Mesodermal cell (in vitro differentiated cells): Measurements from ENCODE around the gene GTPBP8.
"Not testable (repeated sequence)": the region's sequence is repeated elsewhere in the genome, so short reads cannot be mapped to it uniquely, and the experiment has no call there.

Experiments used
- H3K27ac ChIP-seq: 2 replicates; pipeline ENCODE4 v1.7.0; 2013; ENCODE audit warnings: mild to moderate bottlenecking, low read depth, low read length, moderate library complexity; ENCODE audit not compliant: severe bottlenecking
- H3K36me3 ChIP-seq: 2 replicates; pipeline ENCODE4 v1.7.1; 2013; ENCODE audit warnings: mild to moderate bottlenecking, low read length, moderate library complexity; ENCODE audit not compliant: control insufficient read depth, insufficient read depth
- H3K4me1 ChIP-seq: one replicate; pipeline ENCODE4 v1.7.1; 2013; ENCODE audit warnings: mild to moderate bottlenecking, low read length; ENCODE audit not compliant: insufficient read depth, control insufficient read depth, poor library complexity, severe bottlenecking
- H3K4me3 ChIP-seq: 2 replicates; pipeline ENCODE4 v1.7.0; 2013; ENCODE audit warnings: low read length, control low read depth, mild to moderate bottlenecking; ENCODE audit not compliant: insufficient read depth, poor library complexity, severe bottlenecking; ENCODE audit errors: extremely low read depth
- H3K9me3 ChIP-seq: 2 replicates; pipeline ENCODE4 v1.7.1; 2013; ENCODE audit warnings: mild to moderate bottlenecking, low read length, moderate library complexity; ENCODE audit not compliant: control insufficient read depth
- WGBS, 2 experiments: methylation state at CpG; one replicate each; pipeline ENCODE4 v1.1.5; 2013; ENCODE audit warnings: missing lambda C conversion rate in 2 of 2; ENCODE audit not compliant: insufficient coverage in 2 of 2; 5-methylcytosine and 5-hydroxymethylcytosine counted together

GTPBP8 gene

DNA sequence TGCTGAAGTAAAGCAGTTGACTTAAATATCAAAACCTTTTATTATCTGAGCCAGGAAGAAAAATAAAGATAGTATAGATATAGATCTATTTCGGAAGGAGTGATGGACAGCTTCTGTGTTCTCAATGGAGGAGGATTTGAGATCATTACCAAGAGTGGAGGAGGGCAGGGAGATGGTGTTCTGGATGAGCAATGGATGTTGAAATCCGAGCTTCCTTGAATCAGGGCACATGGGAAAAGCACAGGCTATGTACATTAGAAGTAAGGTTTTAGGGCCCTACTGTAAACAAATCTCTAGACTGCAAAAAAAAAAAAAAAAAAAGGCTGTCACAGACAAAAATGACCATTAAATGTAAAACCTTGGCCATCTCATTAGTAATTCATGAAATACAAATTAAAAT, 43.2 kb downstream of the GTPBP8 start:
- H3K9me3 ChIP-seq = no peaks in the 10 kb centered on the region
- H3K4me1 ChIP-seq = no peaks in the 10 kb centered on the region
- H3K4me3 ChIP-seq = no peak overlapping the region
- no peaks in the 10 kb centered on the region for H3K36me3 ChIP-seq
- no peak overlapping the region for H3K27ac ChIP-seq
- WGBS, 2 experiments = 83% methylated on average over 1 of the region's 2 CpGs; no CpG with 5 or more reads in 1 of the 2 experiments

DNA sequence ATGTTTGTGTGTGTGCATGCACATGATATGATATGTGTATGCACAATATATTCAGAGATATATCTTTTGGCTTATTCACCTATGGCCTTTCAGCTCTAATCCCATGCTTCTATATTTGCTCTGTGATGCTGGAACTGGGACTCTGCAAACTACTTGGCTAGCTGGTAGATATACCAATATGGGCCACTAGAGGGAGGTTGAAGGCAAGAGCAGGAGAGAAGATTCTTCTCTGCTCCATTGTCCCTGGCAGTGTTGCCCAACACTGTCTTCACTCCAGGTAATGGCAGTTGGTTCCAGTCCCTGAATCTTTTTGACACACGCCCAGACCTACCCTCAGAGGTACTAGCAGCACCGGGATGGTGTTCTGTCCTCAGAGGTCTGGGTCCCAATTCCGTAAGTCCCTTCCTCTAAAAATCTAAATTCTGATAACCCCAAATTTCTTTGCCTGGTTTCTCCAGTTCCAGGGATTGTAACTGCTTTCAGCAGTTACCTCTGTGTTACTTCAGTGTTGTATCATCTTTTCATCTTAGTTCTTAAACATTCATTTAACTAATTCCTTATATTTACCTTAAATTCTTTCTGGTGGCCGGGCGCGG, 44.7 kb downstream of the GTPBP8 start:
- Histone ChIP-seq H3K4me1 (no peaks in the 10 kb centered on the region), H3K36me3 (no peaks in the 10 kb centered on the region), H3K9me3 (no peaks in the 10 kb centered on the region), H3K4me3 (no peak overlapping the region), H3K27ac (no peak overlapping the region)
- 7 to 9% methylated on average over 1 to 2 of the region's 6 CpGs for WGBS, 2 experiments

DNA sequence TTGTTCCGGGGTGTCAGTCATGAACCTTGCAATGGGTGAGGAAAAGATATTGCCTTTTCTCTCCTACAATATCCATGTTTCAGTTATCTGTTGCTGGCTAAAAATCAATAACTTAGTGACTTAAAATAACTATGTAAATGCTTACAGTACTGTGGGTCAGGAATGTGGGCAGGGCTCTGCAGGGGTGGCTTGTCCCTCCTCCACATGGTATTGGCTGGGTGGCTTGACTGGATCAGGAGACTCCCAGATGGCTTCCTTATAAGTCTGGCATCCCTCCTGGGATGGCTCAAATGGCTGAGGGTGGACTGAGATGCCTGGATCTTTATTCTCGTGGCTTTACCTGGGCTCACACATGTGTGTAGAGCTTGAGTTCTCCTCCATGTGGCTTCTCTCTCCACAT, 47.5 kb downstream of the GTPBP8 start:
- 100% methylated on average over 1 of the region's 2 CpGs; no CpG with 5 or more reads in 1 of the 2 experiments for WGBS, 2 experiments
- Histone ChIP-seq H3K4me1 (no peaks in the 10 kb centered on the region), H3K4me3 (no peak overlapping the region), H3K9me3 (no peaks in the 10 kb centered on the region), H3K36me3 (no peaks in the 10 kb centered on the region), H3K27ac (no peak overlapping the region)

DNA sequence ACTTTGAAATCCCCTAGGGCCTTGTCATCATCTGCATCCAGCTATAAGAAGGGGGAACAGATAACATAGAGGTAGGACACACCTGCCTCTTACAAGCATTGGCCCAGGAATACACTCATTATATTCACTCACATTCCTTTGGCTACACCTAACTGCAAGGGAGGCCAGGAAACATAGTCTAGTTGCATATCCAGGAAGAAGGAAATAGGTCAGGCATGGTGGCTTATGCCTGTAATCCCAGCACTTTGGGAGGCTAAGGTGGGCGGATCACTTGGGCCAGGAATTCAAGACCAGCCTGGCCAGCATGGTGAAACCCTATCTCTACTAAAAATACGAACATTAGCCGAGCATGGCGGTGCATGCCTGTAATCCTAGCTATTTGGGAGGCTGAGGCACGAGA, 48.8 kb downstream of the GTPBP8 start:
- Histone ChIP-seq H3K4me1 (no peaks in the 10 kb centered on the region), H3K4me3 (no peak overlapping the region)

DNA sequence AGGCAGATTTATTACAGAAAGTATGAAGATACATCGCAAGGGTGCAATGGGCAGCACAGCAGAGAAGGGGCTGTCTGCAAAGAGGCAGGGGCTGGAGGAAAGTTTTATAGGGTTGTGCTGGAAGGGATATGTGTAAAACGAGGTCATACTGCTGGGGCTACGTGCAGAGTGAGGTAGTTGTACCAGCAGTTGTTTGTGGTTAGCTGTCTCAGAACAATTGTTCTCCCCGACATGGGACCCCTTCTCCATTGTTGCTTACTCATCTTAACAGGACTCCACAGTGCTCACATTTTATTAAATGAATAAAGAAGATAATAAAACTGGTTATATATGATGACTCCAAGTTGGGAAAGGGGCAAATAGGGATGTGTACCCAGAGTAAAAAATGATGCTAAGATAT, 49.4 kb downstream of the GTPBP8 start:
- Histone ChIP-seq H3K9me3 (peaks cover 4% of the 10 kb centered on the region), H3K4me1 (no peaks in the 10 kb centered on the region), H3K27ac (no peak overlapping the region), H3K4me3 (no peak overlapping the region), H3K36me3 (no peaks in the 10 kb centered on the region)
- WGBS, 2 experiments = 83 to 100% methylated on average over 1 of the region's 4 CpGs

More for the DNA sequence above, 48.8 kb downstream of the GTPBP8 start:
- 74 to 98% methylated on average over 5 of the region's 5 CpGs for WGBS, 2 experiments
- H3K36me3 ChIP-seq = no peaks in the 10 kb centered on the region
- H3K27ac ChIP-seq = no peak overlapping the region
- no peaks in the 10 kb centered on the region for H3K9me3 ChIP-seq

DNA sequence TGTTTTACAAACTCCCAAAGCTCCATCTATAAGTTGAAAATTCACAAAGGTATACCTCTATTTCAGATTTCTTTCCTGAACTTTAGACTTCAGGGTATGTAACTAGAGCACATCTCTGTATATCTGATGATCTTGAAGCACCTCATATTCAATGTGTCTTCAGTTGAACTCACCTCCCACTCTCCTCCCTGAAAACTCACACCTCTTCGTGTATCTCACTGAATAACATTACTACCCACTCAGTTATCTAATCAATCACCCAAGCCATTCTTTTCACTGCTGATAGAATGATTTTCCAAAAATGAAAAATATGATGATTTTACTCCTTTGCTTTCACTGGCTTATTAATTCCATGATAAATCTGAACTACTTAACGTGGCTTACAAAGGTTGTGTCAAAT, 52.9 kb downstream of the GTPBP8 start:
- H3K4me1 ChIP-seq = no peaks in the 10 kb centered on the region
- WGBS, 2 experiments = 78 to 96% methylated on average over 1 to 2 of the region's 2 CpGs

DNA sequence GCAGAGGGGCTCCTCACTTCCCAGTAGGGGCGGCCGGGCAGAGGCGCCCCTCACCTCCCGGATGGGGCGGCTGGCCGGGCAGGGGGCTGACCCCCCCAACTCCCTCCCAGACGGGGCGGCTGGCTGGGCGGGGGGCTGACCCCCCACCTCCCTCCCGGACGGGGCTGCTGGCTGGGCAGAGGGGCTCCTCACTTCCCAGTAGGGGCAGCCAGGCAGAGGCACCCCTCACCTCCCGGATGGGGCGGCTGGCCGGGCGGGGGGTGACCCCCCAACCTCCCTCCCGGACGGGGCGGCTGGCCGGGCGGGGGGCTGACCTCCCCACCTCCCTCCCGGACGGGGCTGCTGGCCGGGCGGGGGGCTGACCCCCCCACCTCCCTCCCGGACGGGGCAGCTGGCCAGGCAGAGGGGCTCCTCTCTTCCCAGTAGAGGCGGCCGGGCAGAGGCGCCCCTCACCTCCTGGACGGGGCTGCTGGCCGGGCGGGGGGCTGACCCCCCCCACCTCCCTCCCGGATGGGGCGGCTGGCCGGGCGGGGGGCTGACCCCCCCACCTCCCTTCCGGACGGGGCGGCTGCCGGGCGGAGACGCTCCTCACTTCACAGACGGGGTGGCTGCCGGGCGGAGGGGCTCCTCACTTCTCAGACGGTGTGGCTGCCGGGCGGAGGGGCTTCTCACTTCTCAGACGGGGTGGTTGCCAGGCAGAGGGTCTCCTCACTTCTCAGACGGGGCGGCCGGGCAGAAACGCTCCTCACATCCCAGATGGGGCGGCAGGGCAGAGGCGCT, 55.6 kb downstream of the GTPBP8 start:
- WGBS, 2 experiments = 85 to 87% methylated on average over 11 to 18 of the region's 55 CpGs
- H3K36me3 ChIP-seq, H3K4me3 ChIP-seq, H3K27ac ChIP-seq, H3K4me1 ChIP-seq: not testable (repeated sequence)
- peaks cover 11% of the 10 kb centered on the region for H3K9me3 ChIP-seq

More for the DNA sequence above, 52.9 kb downstream of the GTPBP8 start:
- H3K9me3 ChIP-seq = peaks cover 11% of the 10 kb centered on the region
- H3K36me3 ChIP-seq = no peaks in the 10 kb centered on the region
- no peak overlapping the region for H3K27ac ChIP-seq
- no peak overlapping the region for H3K4me3 ChIP-seq

DNA sequence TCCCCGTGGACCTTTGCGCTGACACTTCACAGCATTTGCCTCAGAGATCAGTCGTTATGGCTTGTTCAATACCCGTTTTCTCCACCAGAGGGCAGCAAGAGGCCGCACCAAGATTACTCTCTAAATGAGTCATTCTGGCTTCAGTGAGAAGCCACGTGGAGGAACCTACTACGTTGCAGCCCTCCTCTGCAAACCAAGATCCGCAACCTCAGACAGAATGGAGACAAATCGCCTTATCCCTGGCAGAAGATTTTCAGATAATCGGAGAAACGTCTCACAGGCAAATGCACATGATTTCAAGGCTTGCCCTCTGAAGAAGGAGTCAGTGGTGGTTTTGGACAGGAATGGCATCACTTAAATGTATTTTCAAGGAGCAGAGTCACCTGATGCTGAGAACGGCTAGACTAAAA, 60.5 kb downstream of the GTPBP8 start:
- H3K27ac ChIP-seq = no peak overlapping the region
- no peaks in the 10 kb centered on the region for H3K36me3 ChIP-seq
- no peaks in the 10 kb centered on the region for H3K4me1 ChIP-seq
- H3K9me3 ChIP-seq = peaks cover 6% of the 10 kb centered on the region
- no peak overlapping the region for H3K4me3 ChIP-seq
- WGBS, 2 experiments = 11 to 16% methylated on average over 10 of the region's 12 CpGs
